ENCODE measurements around the gene STT3B. TPM values are rescaled to one million over a fixed set of nuclear protein-coding genes. Genes with fewer than 3 reads are reported as not detected.

Gene STT3B
- total and polyA plus RNA-seq, 2 of the 4 experiments (the other 2 are of a cell fraction): 45.5 to 86.4 TPM

GRCh38 chr3:31581660-31582059 lies 48.9 kb downstream of the STT3B start:
- TF ChIP-seq, protein P1, sequence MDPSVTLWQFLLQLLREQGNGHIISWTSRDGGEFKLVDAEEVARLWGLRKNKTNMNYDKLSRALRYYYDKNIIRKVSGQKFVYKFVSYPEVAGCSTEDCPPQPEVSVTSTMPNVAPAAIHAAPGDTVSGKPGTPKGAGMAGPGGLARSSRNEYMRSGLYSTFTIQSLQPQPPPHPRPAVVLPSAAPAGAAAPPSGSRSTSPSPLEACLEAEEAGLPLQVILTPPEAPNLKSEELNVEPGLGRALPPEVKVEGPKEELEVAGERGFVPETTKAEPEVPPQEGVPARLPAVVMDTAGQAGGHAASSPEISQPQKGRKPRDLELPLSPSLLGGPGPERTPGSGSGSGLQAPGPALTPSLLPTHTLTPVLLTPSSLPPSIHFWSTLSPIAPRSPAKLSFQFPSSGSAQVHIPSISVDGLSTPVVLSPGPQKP (IDR thresholded peaks at IDR 0.05; ENCODE audit: borderline replicate concordance, low read depth, low read length): no peak
- Histone ChIP-seq H2BK5ac (ENCODE audit: low read depth, low read length, poor library complexity, severe bottlenecking) (no peak overlapping the region), H3K27me3 (ENCODE audit: control insufficient read depth, insufficient read depth, low read length) (no peaks in the 10 kb centered on the region), H3K4ac (ENCODE audit: low read depth, low read length) (no peak overlapping the region), H2BK20ac (ENCODE audit: low read depth, low read length) (no peak overlapping the region), H3K9ac (ENCODE audit: low read depth, low read length) (no peak overlapping the region), H4K91ac (ENCODE audit: insufficient read depth, low read depth, low read length) (no peak overlapping the region), H3K4me2 (ENCODE audit: low read depth, low read length) (no peak overlapping the region; the same call in 1 of the 2 replicates), H4K20me1 (ENCODE audit: insufficient read depth, low read length) (no peaks in the 10 kb centered on the region), H2AFZ (replicated peaks; ENCODE audit: low read length, poor library complexity) (no peak overlapping the region), H3K23ac (ENCODE audit: low read depth, low read length) (no peak overlapping the region), H2AK5ac (ENCODE audit: low read depth, low read length) (no peak overlapping the region), H4K8ac (ENCODE audit: low read depth in 2 of 2, low read length in 2 of 2) (no peak overlapping the region), H3K18ac (ENCODE audit: low read depth, low read length) (no peak overlapping the region), H3K9me1 (ENCODE audit: insufficient read depth, low read length) (no peaks in the 10 kb centered on the region), H3K14ac (replicated peaks; ENCODE audit: low read depth, low read length) (no peak overlapping the region), H3K79me1 (ENCODE audit: low read depth in 1 of 2, low read length in 2 of 2) (peaks cover 5 to 10% of the 10 kb centered on the region in 2 experiments), H3K9me3 (ENCODE audit: control insufficient read depth, insufficient read depth, low read length) (no peaks in the 10 kb centered on the region), H2BK120ac (ENCODE audit: low read depth, low read length) (no peak overlapping the region), H3K4me1 (ENCODE audit: control insufficient read depth, insufficient read depth, low read length) (no peaks in the 10 kb centered on the region), H2AK9ac (replicated peaks; ENCODE audit: low read depth, low read length, poor library complexity) (no peak overlapping the region), H3K27ac (ENCODE audit: insufficient read depth, low read length) (no peak overlapping the region), H2BK15ac (ENCODE audit: low read depth, low read length) (no peak overlapping the region), H3K56ac (ENCODE audit: extremely low read depth, insufficient read depth, low read length) (no peak overlapping the region), H4K5ac (ENCODE audit: low read depth, low read length) (no peak overlapping the region), H3K4me3 (ENCODE audit: insufficient read depth, low read depth, low read length) (no peak overlapping the region), H3K36me3 (ENCODE audit: control insufficient read depth, insufficient read depth, low read length) (peaks cover 1% of the 10 kb centered on the region; the same call in 1 of the 2 replicates)
- WGBS, 2 experiments (ENCODE audit: extremely low coverage in 2 of 2, insufficient read length in 1 of 2): no CpG with 5 or more reads among the region's 2 CpGs
- in situ Hi-C loops (cut with MboI; ENCODE audit: low sequenced_read_pairs): no loop called here
- dilution Hi-C loops (cut with HindIII; ENCODE audit: low sequenced_read_pairs, unreplicated experiment): no loop called here
- ChIA-PET POLR2A (ENCODE audit: unreplicated experiment) (no interaction called here), CTCF (no interaction called here)
- peak; percentile 39 for DNase-seq
- no TSS peak for BruUV-seq (replicated peaks)
- ATAC-seq (ENCODE audit: low read depth): no peak
- intact Hi-C loops (cut with micrococcal nuclease): no loop called here
